ENCODE measurements around the gene ACVRL1.

- TF ChIP-seq POLR2A (IDR thresholded peaks at IDR 0.05) (no peak), POLR2AphosphoS5 (IDR thresholded peaks at IDR 0.05) (no peak)
- TF ChIP-seq, protein P1, sequence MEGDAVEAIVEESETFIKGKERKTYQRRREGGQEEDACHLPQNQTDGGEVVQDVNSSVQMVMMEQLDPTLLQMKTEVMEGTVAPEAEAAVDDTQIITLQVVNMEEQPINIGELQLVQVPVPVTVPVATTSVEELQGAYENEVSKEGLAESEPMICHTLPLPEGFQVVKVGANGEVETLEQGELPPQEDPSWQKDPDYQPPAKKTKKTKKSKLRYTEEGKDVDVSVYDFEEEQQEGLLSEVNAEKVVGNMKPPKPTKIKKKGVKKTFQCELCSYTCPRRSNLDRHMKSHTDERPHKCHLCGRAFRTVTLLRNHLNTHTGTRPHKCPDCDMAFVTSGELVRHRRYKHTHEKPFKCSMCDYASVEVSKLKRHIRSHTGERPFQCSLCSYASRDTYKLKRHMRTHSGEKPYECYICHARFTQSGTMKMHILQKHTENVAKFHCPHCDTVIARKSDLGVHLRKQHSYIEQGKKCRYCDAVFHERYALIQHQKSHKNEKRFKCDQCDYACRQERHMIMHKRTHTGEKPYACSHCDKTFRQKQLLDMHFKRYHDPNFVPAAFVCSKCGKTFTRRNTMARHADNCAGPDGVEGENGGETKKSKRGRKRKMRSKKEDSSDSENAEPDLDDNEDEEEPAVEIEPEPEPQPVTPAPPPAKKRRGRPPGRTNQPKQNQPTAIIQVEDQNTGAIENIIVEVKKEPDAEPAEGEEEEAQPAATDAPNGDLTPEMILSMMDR (IDR thresholded peaks at IDR 0.05) = no peak
These were observed 51.9 kb downstream of the ACVRL1 start for GRCh38 chr12:51959211-51959610.

Measured in suprapubic skin (tissue), 4 donors.